Measurements from ENCODE around the gene PCBP4. TPM values are rescaled to one million over a fixed set of nuclear protein-coding genes. Genes with fewer than 3 reads are reported as not detected.

The PCBP4 gene
- total RNA-seq, 1 donor: 22.4 TPM

- Histone ChIP-seq H4K20me1 (ENCODE audit: insufficient read depth, low read length) (no peaks in the 10 kb centered on the region), H3K4me3 (ENCODE audit: insufficient read depth, low read length) (no peak overlapping the region), H3K79me2 (ENCODE audit: insufficient read depth, low read length) (no peaks in the 10 kb centered on the region), H3K4me1 (ENCODE audit: insufficient read depth, low read length) (peaks cover 14% of the 10 kb centered on the region), H3K36me3 (ENCODE audit: insufficient read depth, low read length) (no peaks in the 10 kb centered on the region), H3K27me3 (ENCODE audit: insufficient read depth, low read length) (no peaks in the 10 kb centered on the region), H3K27ac (ENCODE audit: low read depth, low read length) (no peak overlapping the region), H3K9me3 (ENCODE audit: low read depth, low read length) (no peaks in the 10 kb centered on the region), H2AFZ (ENCODE audit: low read length) (no peak overlapping the region), H3K4me2 (ENCODE audit: insufficient read depth, low read length) (no peak overlapping the region)
- no peak for TF ChIP-seq CTCF (IDR thresholded peaks at IDR 0.05; ENCODE audit: extremely low read depth, low read depth, low read length)
- DNase-seq (ENCODE audit: insufficient read length, low spot score, missing footprints): peak; percentile 8
Measured at GRCh38 chr3:52006820-52007133, 39.5 kb upstream of the PCBP4 start.

GRCh38 chr3:52006017-52006819 is 39.0 kb upstream of the PCBP4 start:
- Histone ChIP-seq H3K4me3 (ENCODE audit: insufficient read depth, low read length) (peak overlapping the region; percentile 54), H3K79me2 (ENCODE audit: insufficient read depth, low read length) (no peaks in the 10 kb centered on the region), H3K4me2 (ENCODE audit: insufficient read depth, low read length) (peak overlapping the region; percentile 63), H3K27ac (ENCODE audit: low read depth, low read length) (no peak overlapping the region), H3K4me1 (ENCODE audit: insufficient read depth, low read length) (peaks cover 14% of the 10 kb centered on the region), H4K20me1 (ENCODE audit: insufficient read depth, low read length) (no peaks in the 10 kb centered on the region), H3K9me3 (ENCODE audit: low read depth, low read length) (no peaks in the 10 kb centered on the region), H2AFZ (ENCODE audit: low read length) (peak overlapping the region; percentile 80), H3K27me3 (ENCODE audit: insufficient read depth, low read length) (no peaks in the 10 kb centered on the region), H3K36me3 (ENCODE audit: insufficient read depth, low read length) (no peaks in the 10 kb centered on the region)
- no peak for TF ChIP-seq CTCF (IDR thresholded peaks at IDR 0.05; ENCODE audit: extremely low read depth, low read depth, low read length)
- DNase-seq (ENCODE audit: insufficient read length, low spot score, missing footprints): peak; percentile 83

GRCh38 chr3:52005571-52005986 is 38.3 kb upstream of the PCBP4 start:
- Histone ChIP-seq H4K20me1 (ENCODE audit: insufficient read depth, low read length) (no peaks in the 10 kb centered on the region), H3K4me2 (ENCODE audit: insufficient read depth, low read length) (peak overlapping the region; percentile 63), H3K4me1 (ENCODE audit: insufficient read depth, low read length) (peaks cover 14% of the 10 kb centered on the region), H3K36me3 (ENCODE audit: insufficient read depth, low read length) (no peaks in the 10 kb centered on the region), H2AFZ (ENCODE audit: low read length) (peak overlapping the region; percentile 80), H3K27me3 (ENCODE audit: insufficient read depth, low read length) (no peaks in the 10 kb centered on the region), H3K4me3 (ENCODE audit: insufficient read depth, low read length) (peak overlapping the region; percentile 54), H3K79me2 (ENCODE audit: insufficient read depth, low read length) (no peaks in the 10 kb centered on the region), H3K9me3 (ENCODE audit: low read depth, low read length) (no peaks in the 10 kb centered on the region), H3K27ac (ENCODE audit: low read depth, low read length) (no peak overlapping the region)
- TF ChIP-seq CTCF (IDR thresholded peaks at IDR 0.05; ENCODE audit: extremely low read depth, low read depth, low read length): no peak
- DNase-seq (ENCODE audit: insufficient read length, low spot score, missing footprints): peak; percentile 97

- no peak for TF ChIP-seq CTCF (IDR thresholded peaks at IDR 0.05; ENCODE audit: extremely low read depth, low read depth, low read length)
- peak overlapping the region; percentile 28 for H3K27ac ChIP-seq (ENCODE audit: low read depth, low read length)
- DNase-seq (ENCODE audit: insufficient read length, low spot score, missing footprints): no peak
- H3K79me2 ChIP-seq (ENCODE audit: insufficient read depth, low read length): no peaks in the 10 kb centered on the region
- H2AFZ ChIP-seq (ENCODE audit: low read length): no peak overlapping the region
- H3K36me3 ChIP-seq (ENCODE audit: insufficient read depth, low read length): no peaks in the 10 kb centered on the region
- no peaks in the 10 kb centered on the region for H3K9me3 ChIP-seq (ENCODE audit: low read depth, low read length)
- no peaks in the 10 kb centered on the region for H3K27me3 ChIP-seq (ENCODE audit: insufficient read depth, low read length)
- H4K20me1 ChIP-seq (ENCODE audit: insufficient read depth, low read length): no peaks in the 10 kb centered on the region
- peaks cover 14% of the 10 kb centered on the region for H3K4me1 ChIP-seq (ENCODE audit: insufficient read depth, low read length)
- H3K4me3 ChIP-seq (ENCODE audit: insufficient read depth, low read length): no peak overlapping the region
- H3K4me2 ChIP-seq (ENCODE audit: insufficient read depth, low read length): peak overlapping the region; percentile 63
Measured at GRCh38 chr3:52004906-52005395, 37.7 kb upstream of the PCBP4 start.

All from osteoblast (primary cell).